NCI-H128 (cell line): ENCODE results near the gene GRK6.

ENCODE experiments used
- DNase-seq: peaks from one replicate; lab custom pipeline; 2025; ENCODE audit not compliant: unreplicated experiment; lab: John Stamatoyannopoulos, UW

Gene GRK6

DNA sequence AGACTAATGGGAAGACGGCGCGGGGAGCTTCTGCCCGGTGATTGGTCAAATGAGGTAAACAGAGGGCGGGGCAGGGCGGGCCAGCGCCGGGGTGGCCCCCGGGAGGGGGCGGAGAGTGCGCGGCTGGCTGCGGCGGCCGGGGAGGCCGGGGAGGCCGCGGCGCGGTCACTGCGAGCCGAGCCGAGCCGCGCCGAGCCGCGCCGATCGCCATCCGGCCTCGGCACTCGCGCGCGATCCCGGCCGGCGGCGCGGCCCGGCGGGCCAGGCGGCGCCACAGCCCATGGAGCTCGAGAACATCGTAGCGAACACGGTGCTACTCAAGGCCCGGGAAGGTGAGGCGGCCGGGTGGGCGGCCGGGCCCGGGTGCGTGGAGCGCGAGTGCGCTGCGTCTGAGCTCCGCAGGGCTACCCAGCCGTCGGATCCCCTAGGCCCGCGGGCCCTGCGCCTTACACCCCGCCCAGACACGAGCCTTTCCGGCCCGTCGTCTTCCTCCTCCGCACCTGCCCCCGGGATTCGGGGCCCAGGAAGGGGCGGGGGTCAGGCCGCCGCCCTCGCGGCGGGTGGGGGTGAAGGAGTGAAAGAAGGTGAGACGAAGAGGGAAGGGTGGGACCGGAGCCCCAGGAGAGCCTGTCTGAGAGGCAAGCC, at the start of gene GRK6:
GRK6 (plus strand) TSS at position 111 of the 645 bp plus-strand sequence; CDS start at position 281, 170 bp downstream.
- DNase-seq, result no peak

DNA sequence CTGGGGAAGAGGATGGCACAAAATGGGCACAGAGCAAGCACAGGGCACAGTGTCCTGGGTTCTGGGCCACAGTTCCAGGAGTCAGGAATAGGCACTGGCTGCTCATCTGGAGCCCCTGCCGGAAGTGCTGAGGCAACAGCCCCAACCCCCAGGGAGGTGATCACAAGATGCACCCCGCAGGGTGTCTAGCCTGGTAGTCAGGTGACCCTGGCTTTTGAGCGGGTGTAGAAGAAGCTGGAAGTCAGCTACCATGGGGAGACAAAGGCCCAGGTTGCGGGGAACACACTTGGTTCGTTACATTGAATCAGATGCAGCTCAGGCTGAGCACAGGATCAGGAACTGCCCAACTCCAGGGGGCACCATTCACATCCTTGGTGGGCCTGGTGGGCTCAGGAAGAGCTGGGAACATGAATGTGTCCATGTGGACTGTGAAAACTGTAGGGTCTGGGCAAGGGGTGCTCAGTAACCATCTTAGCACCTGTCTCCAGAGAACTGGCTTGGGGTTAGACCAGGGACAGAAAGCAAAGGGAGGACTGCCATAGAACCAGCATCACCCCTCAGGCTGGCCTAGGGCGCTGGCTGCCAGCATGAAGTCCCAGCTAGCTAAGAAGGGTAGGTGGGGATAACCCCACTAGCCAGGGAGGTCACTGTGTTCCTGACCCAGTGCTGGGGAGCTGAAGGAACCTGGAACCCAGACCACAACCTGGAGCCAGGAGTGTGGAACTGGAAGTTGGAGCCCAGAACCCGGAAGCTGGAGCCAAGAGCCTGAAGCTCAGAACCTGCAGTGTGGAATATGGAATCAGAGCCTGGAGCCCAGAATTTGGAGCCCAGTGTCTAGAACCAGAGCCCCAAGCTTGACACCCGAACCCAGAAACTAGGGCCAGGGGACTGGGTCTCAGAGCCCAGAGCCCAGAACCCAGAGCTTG, 48.4 kb upstream of the GRK6 start:
- no peak for DNase-seq

DNA sequence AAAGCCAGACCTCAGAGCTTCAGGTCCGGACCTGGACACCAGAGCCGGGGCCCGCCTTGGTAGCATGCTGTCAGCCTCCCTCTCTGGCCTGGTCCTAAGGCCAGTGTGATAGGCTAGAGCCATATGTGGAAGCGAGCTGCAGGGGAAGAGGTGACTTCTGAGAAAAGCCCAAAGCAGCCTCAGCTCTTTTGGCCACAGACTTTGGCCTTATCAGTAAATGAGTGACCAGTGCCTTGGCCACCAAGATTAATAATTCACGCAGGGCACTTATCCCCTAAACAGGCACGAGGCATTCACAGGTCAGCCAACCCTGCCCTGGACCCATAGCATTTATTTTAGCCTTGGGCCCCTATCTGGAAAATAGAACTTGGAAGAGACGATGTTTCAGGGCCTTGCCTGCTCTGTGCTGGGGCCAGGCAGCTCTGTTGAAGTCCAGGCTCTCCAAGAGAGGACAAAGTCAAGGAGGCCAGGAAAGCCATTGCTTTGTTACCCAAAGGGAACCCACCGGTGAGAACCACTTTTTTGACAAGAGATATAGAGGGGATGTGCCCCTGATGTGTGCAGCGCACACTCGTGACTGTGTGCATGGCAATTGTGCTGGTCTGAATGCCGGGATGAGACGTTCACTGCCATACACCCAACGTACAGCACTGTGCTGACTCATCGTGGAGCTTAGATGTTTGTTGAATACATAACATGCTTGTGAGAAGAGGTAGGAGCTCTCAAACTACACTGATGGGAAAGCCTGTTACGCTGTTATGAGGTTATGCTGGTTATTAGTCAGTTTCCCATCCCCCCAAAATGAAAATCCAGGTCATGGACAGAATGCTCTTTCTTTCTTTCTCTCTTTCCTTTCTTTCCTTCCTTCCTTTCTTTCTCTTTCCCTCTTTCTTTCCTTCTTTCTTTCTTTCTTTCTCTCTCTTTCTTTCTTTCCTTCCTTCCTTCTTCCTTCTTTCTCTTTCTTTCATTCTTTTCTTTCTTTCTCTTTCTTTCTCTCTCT, 47.3 kb upstream of the GRK6 start:
- DNase-seq, result no peak

DNA sequence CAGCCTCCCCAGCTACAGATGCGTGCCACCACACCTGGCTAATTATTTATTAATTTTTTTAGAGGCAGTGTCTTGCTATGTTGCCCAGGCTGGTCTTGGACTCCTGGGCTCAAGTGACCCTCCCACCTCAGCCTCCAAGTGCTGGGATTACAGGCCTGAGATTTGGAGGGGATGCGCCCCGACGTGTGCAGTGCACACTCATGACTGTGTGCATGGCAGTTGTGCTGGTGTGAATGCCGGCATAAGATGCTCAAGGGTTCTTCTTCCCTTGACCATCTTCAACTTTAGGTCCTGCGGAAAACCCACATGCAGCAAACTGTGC, 45.7 kb upstream of the GRK6 start:
- DNase-seq, result no peak

DNA sequence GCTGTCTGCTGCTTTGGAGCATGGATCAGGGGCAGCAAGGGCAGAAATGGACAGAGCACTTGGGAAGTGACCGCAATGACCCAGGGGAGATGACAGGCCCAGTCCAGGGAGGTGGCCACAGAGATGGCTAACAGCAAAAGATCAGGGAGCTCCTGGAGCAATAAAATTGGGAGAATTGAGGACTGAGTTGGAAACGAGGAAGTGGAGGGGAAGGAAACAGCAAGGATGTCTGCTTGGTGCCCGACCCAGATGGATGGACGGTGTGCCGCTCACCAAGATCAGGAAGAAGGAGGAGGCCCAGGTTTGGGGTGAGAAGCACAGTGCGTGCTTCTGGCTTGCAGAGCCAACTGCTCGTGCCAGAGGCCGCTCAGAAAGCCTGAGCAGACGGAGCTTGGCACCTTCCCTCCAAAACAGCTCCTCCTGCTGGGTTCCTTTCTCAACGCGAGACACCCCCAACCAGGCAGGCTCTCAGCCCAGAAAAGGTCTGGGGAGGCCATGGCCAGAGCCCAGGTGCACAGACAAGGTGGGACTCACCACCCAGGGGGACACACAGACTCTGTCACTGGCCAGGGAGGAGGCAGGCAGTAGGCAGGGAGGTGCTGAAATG, 44.0 kb upstream of the GRK6 start:
- DNase-seq, result no peak

DNA sequence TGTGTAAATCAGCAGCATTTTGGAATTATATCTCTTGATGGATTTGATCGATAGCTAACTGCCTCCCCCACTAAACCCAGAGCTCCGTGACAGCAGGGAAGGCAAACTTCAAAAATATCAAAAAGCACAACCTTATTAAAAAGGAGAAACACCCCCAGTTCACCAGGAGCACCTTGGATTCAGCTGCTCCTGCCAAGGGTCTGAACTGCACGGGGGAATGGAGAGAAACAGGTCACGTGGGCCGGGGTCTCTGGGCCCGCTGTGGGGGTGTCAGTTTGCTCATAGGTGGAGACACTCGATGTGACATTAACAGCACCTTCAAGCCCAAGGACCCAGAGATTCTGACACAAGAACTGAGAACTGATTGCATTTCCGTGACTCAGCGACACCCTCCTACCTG, 43.3 kb upstream of the GRK6 start:
- no peak for DNase-seq

DNA sequence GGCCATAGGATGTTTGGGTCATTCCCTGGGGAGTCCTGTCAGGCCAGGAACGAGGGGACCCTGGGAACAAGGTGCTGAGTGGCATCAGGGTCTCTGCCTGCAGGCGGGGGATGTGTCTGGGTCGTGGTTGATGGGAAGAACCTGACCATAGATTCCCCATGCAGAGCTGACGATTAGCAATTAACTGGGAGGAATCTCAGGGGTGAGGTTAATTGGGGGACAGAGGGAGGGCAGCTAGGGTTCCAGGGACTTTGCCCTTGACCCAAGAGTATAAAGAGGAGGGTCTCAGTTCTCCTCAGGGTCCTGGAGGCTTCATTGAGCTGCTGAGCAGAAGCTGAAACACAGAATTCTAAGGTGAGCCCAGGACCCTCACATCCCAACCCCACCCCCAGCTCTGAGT, 42.3 kb upstream of the GRK6 start, which contains the start of gene SLC34A1:
SLC34A1 (plus strand) TSS at position 301 of the 400 bp plus-strand sequence. CDS start 1,308 bp downstream, outside the sequence.
- DNase-seq, result no peak

DNA sequence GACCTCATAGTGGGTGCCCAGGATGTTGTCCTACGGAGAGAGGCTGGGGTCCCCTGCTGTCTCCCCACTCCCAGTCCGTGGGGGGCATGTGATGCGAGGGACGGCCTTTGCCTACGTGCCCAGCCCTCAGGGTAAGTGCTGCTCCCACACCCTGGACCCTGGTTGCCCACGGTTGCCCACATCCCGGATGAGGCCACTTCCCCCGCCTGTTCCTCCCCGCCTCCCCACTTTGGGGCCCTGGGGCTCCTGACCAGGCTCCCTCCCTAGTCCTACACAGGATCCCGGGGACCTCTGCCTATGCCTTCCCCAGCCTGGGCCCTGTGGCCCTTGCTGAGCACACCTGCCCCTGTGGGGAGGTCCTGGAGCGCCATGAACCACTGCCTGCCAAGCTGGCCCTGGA, 40.8 kb upstream of the GRK6 start:
- no peak for DNase-seq

DNA sequence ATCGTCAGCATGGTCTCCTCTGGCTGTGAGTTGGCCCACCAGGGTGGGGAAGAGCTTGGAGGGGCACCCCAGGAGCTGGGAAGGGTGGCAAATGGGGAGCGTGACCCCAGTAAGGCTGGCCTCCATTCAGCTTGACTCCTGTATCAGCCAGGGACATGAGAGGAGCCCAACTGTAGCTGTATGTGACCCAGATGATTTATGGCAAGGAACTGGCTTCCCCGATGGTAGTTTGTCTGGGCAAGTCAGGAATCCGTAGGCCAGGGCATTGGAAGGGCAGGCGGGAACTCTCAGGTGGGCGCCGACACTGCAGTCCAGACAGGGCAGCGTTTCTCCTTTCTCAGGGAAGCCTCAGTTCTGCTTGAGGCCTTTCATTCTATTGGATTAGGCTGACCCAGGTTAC, 39.9 kb upstream of the GRK6 start:
- DNase-seq, result no peak

DNA sequence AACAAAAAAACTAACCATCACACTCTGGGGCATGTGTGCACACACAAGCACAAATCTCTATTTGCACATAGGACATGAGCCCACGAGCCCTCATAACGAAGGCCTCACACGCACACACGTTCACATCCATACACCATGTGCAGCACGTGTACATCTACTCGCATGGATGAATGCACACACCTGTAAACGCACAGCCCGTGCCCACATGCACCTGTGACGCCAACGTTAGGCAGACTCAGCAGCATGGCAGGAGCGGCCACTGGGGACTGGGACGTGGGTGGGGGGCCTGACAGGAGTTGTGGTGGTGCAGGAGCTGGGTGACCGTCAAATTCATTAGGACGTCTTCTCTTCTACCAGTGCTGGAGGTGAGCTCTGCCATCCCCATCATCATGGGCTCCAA, 39.1 kb upstream of the GRK6 start:
- DNase-seq, result no peak

DNA sequence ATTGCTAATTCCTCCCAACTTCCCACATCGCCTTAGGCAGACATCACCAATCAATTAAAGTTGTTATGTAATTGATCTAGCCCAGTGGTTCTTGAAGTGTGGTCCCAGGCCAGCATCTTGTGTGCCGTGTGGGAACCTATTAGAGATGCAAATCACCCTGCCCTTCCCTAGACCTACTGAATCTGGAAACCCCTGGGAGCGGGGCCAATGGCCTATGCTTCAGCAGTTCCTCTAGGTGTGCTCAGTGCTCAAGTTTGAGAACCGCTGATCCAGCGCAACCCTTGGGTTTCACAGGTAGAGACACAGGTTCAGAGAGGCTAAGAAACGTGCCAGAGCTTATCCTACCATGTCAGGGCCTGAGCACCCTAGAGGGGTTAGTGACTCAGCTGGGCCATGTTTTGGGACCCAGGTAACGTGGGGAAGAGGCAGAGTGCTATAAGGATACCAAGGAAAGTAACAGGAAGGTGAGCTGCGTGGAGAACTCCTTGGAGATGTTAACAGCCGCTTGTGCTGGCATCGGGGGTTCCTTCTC, 37.9 kb upstream of the GRK6 start:
- no peak for DNase-seq

DNA sequence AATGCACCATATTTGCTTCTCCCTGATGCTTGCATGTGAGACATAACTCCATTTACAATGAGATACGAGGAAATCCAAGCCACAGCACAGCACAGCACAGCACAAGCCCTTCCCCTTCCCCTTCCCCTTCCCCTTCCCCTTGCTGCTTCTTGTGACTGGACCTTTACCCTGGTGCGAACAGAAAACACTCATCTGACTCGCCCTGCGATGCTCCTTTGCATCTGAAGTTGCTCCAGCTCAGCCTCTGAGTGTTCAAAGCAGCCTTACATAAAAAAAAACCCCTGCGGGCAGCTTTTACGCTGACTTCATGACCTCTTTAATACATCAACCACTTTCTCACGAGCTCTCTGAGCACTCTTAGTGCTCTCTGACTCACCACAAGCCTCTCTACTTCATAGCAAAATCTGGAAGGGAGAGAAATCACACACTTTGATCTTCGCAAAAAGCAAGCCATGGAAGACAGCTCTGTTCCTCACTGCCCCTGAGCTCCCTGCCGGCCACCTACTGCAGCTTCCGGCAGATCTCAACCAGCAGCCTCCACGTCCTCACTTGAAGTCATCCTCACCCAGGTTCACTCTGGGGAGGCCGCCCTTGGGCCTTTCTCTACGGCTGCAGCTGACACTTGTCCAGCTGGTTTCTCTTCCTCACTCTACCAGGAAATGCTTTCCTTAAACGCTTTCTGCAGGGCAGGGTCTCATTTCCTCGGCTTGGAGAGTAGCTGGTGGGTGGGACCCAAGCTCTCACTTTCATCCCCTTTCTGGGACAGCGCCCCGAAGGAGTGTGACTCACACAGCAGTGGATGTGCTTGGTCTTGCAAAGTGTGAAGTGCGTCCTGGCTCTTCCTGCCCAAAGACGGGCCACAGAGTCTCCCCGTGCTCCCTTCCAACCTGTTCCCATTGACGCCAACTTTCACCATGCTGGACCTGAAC, 37.0 kb upstream of the GRK6 start:
- DNase-seq, result no peak

DNA sequence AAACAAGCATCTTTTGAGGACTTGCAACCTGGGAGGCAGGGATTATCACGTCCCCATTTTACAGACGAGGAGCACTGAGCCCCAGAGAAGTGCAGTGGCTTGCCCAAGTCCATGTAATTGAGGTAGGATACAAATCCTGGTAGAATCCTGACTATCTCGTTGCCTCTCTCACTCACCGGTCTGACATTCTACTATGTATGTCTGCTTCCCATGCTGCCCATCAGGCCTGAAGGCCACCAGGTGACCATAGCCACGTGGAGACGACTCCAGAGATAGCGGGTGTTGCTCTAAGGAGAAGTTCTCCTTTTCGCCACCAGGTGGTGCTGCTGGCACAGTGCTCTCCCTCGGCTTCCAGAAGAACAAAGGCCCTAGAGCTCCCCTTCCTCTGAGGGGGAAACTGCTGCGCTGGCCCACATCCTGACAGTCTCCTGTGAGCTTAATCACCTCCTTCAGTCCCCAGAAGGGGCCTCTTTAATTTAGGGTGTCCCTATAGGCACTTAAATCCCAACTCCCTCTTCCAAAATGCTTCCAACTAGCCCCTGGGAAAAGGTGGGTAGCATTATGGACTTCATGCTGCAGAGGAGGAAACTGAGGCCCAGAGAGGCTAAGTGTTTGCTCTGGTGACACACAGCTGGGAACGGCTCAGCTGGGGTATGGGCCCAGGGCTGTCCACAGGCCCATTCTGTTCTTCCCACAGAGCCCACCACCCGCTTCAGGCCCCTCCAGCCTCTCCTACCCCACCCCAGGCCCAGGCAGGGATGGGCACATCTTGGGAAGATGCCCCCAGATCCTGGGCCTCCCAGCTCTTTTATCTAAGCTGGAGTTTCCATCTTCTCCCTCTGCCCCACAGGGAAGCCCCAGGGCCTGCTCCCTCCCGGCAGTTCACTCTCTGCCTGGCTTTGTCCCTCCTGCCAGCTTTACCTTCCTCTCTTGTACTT, 35.8 kb upstream of the GRK6 start:
- DNase-seq, result peak; percentile 37

DNA sequence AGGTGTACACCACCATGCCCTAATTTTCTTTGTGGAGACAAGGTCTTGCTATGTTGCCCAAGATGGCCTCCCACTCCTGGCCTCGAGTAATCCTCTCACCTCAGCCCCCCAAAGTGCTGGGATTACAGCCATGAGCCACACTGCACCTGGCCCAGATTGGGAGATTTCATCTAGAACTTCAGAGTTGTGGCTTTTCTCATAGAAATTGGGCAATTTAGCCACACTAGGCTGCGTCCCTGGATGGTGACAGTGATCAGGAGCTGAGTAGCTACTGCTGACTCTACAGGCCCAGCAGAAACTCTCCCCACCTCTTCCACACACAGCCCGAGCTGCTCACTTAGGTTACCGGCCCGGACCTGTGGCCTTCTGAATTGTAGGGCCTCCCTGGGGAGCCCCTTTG, 33.7 kb upstream of the GRK6 start:
- no peak for DNase-seq

DNA sequence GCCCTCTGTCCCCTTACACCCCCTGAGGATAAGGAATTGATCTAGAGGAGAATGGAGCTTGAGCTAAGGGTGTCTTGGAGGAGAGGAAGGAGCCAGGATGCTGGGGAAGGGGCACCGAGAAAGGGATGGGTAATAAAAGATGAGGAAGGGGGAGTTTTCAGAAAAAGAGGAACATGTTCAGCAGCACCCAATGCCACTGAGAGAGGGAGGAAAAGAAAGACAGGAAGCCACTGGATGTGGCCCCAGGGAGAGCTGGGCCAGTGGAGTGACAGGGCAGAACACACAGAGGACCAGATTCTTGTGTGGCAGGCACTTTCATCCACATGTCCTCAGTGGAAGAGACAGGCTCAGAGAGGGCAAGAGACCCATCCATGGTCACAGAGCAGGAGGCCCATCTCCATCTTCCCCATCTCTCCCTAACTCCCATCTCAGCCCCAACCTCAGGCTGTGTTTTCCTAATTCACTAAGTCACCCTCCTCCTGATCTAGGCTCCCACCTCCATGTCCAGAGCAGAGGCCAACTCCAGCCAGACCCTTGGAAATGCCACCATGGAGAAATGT, 33.2 kb upstream of the GRK6 start:
- DNase-seq, result no peak

DNA sequence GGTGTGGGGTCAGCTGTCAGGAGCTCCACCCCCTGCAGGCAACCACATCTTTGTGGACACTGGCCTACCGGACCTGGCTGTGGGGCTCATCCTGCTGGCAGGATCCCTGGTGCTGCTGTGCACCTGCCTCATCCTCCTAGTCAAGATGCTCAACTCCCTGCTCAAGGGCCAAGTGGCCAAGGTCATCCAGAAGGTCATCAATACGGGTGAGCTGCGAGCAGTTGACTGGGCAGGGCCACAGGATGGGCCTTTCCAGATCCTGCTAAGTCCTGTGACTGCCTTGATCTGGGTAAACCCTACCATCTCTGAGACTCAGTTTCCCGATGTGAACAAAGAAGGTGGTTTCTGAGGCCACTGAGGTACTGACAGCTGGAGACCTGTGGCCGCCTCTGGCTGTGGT, 32.5 kb upstream of the GRK6 start:
- no peak for DNase-seq

DNA sequence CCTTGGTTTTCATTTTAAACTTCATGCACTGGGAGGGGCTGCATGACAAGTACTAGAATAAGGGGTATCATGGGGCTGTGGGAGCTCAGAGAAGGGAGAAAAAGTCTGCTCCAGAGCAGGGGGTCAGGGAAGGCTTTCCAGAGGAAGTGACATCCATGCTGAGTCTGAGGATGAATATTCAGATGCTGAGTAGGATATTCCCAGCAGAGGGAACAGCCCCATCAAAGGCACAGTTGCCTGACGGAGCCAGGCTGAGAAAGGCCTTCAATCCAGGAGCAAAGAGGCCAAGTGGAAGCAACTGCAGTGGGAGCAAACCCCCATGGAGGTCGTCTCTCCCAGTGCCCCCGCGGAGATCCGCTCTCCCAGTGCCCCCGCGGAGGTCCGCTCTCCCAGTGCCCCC, 30.4 kb upstream of the GRK6 start:
- DNase-seq, result no peak

DNA sequence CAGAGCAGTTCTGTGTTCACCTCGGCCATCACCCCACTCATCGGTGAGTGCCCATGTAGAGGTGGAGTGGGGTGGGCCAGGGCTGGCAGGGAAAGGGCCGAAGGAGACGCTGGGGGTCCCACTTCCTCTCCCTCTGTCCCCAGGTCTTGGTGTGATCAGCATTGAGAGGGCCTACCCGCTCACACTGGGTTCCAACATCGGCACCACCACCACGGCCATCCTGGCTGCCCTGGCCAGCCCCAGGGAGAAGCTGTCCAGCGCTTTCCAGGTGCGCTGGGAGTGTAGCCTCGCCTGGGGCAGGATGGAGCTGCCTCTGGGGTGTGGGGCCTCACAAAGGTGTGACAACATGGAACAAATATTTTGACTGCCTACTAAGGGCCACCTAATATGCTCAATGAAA, 29.7 kb upstream of the GRK6 start:
- DNase-seq, result no peak
